Testis (tissue), 3 donors: ENCODE measurements around the gene SMIM32. TPM values are rescaled to one million over a fixed set of nuclear protein-coding genes. Genes with fewer than 3 reads are reported as not detected.
A peak's percentile ranks its signal among the peaks of the same experiment; 100 is the strongest.

Source experiments
- DNase-seq: peaks from one replicate; pipeline ENCODE4 v3.0.0-alpha.2; 2019
- H3K27ac ChIP-seq, 2 donors: fragments of 200-600 bp; sonication (generic); one replicate each; pipeline ENCODE4 v1.5.1; 2019
- H3K27me3 ChIP-seq: fragments of 200-600 bp; sonication (generic); one replicate; pipeline ENCODE4 v1.5.1; 2019
- H3K36me3 ChIP-seq: fragments of 200-600 bp; sonication (generic); one replicate; pipeline ENCODE4 v1.5.1; 2017; ENCODE audit warnings: low read depth; ENCODE audit errors: missing control alignments
- H3K4me1 ChIP-seq: fragments of 200-600 bp; sonication (generic); one replicate; pipeline ENCODE4 v1.5.1; 2019
- H3K4me3 ChIP-seq, 2 donors: fragments of 200-600 bp; sonication (generic); one replicate each; pipeline ENCODE4 v1.5.1; 2017 to 2019
- H3K9me3 ChIP-seq: fragments of 200-600 bp; sonication (generic); one replicate; pipeline ENCODE4 v1.5.1; 2017
- CTCF ChIP-seq, 3 experiments: fragments of 450-650 bp in 2 of 3; fragments of 200-600 bp in 1 of 3; sonication (generic) in 1 of 3; IDR thresholded peaks; one replicate each; pipeline ENCODE4 v1.5.1; 2016 to 2019; ENCODE audit warnings: antibody characterized with exemption in 3 of 3, mild to moderate bottlenecking in 2 of 3, moderate library complexity in 1 of 3
- POLR2A ChIP-seq: fragments of 450-650 bp; IDR thresholded peaks from one replicate; pipeline ENCODE4 v1.6.1; 2017; ENCODE audit warnings: antibody characterized with exemption, mild to moderate bottlenecking, moderate library complexity
- WGBS, 2 donors: methylation state at CpG; one replicate each; pipeline ENCODE4 v1.1.5; 2018; 5-methylcytosine and 5-hydroxymethylcytosine counted together
- intact Hi-C: fragments of 100-400 bp; cut with DNase I; formaldehyde crosslinking; loops from one replicate; pipeline ENCODE4 v1.15.1; 2023; ENCODE audit warnings: low total_unique reads
- polyA plus RNA-seq: library from polyadenylated mRNA; stranded (reverse); fragments of 350-450 nt; fragmentation: Illumina TruSeq; extraction: RNeasy Lipid Tissue Mini Kit (QIAGEN cat#74804); gene quantifications from one replicate; pipeline ENCODE4 v1.2.3, GENCODE V29; 2014; ENCODE audit warnings: low read depth, low replicate concordance; ENCODE audit not compliant: insufficient read depth
- total RNA-seq, 2 donors: library from RNA; depleted of rRNA; stranded (reverse); fragments of >200 nt; gene quantifications; one replicate each; pipeline ENCODE4 v1.2.3, GENCODE V29; 2016

Gene SMIM32
- total and polyA plus RNA-seq, 3 donors from 2014 or later = 0.50 TPM; not detected in 2

GRCh38 chr5:136186796-136187195 lies 6.2 kb downstream of the SMIM32 start:
- no peaks in the 10 kb centered on the region for H3K36me3 ChIP-seq
- no peak overlapping the region for H3K4me3 ChIP-seq
- no peak for DNase-seq
- intact Hi-C loops = no loop called here
- peaks cover under 1% of the 10 kb centered on the region for H3K4me1 ChIP-seq
- TF ChIP-seq POLR2A (no peak), CTCF (IDR thresholded peaks at IDR 0.05) (no peak)
- no peak overlapping the region for H3K27ac ChIP-seq
- 85 to 86% methylated on average over 2 of the region's 2 CpGs for WGBS, 2 donors
- H3K9me3 ChIP-seq = no peaks in the 10 kb centered on the region
- no peaks in the 10 kb centered on the region for H3K27me3 ChIP-seq

- H3K4me1 ChIP-seq = no peaks in the 10 kb centered on the region
- no peak overlapping the region for H3K27ac ChIP-seq
- H3K9me3 ChIP-seq = no peaks in the 10 kb centered on the region
- WGBS, 2 donors = 90 to 92% methylated on average over 5 of the region's 5 CpGs
- DNase-seq = no peak
- intact Hi-C loops = no loop called here
- TF ChIP-seq POLR2A (no peak), CTCF (IDR thresholded peaks at IDR 0.05) (no peak)
- H3K36me3 ChIP-seq = no peaks in the 10 kb centered on the region
- no peaks in the 10 kb centered on the region for H3K27me3 ChIP-seq
- H3K4me3 ChIP-seq = no peak overlapping the region
These were observed 6.8 kb downstream of the SMIM32 start for GRCh38 chr5:136185974-136186665.

- intact Hi-C loops = no loop called here
- WGBS, 2 donors = 88 to 97% methylated on average over 1 of the region's 1 CpG
- DNase-seq = no peak
- Histone ChIP-seq H3K36me3 (no peaks in the 10 kb centered on the region), H3K4me1 (no peaks in the 10 kb centered on the region), H3K9me3 (no peaks in the 10 kb centered on the region), H3K27me3 (no peaks in the 10 kb centered on the region), H3K4me3 (no peak overlapping the region), H3K27ac (no peak overlapping the region)
- TF ChIP-seq POLR2A (no peak), CTCF (IDR thresholded peaks at IDR 0.05) (no peak)
These were observed 10.3 kb downstream of the SMIM32 start for GRCh38 chr5:136182618-136183017.

- Histone ChIP-seq H3K9me3 (no peaks in the 10 kb centered on the region), H3K4me3 (no peak overlapping the region), H3K4me1 (no peaks in the 10 kb centered on the region), H3K27ac (no peak overlapping the region), H3K36me3 (no peaks in the 10 kb centered on the region), H3K27me3 (no peaks in the 10 kb centered on the region)
- TF ChIP-seq POLR2A = no peak
- TF ChIP-seq CTCF (IDR thresholded peaks at IDR 0.05) = peak in 1 of 3 experiments; percentile 38
- WGBS, 2 donors = 91 to 95% methylated on average over 2 of the region's 2 CpGs
- no peak for DNase-seq
- intact Hi-C loops = no loop called here
These were observed 18.8 kb downstream of the SMIM32 start for GRCh38 chr5:136174021-136174659.
